Pulmonary artery endothelial cell (primary cell): ENCODE measurements around the gene HEMGN. TPM values are rescaled to one million over a fixed set of nuclear protein-coding genes. Genes with fewer than 3 reads are reported as not detected.
"Not testable (repeated sequence)": the region's sequence is repeated elsewhere in the genome, so short reads cannot be mapped to it uniquely, and the experiment has no call there.

Experiments used
- DNase-seq: peaks from one replicate; pipeline ENCODE4 v3.0.0-alpha.2; 2011; ENCODE audit warnings: low read depth, low spot score
- total RNA-seq: library from RNA; depleted of rRNA; stranded (reverse); fragments of >200 nt; gene quantifications from 2 replicates; pipeline ENCODE4 v1.2.3, GENCODE V29; 2014

HEMGN gene, protein sequence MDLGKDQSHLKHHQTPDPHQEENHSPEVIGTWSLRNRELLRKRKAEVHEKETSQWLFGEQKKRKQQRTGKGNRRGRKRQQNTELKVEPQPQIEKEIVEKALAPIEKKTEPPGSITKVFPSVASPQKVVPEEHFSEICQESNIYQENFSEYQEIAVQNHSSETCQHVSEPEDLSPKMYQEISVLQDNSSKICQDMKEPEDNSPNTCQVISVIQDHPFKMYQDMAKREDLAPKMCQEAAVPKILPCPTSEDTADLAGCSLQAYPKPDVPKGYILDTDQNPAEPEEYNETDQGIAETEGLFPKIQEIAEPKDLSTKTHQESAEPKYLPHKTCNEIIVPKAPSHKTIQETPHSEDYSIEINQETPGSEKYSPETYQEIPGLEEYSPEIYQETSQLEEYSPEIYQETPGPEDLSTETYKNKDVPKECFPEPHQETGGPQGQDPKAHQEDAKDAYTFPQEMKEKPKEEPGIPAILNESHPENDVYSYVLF
- total RNA-seq: not detected in 2 replicates

- no peak for DNase-seq
Measured at GRCh38 chr9:97938081-97938644, at the start of gene HEMGN. Gene HEMGN (minus strand): TSS chr9:97938172. CDS start chr9:97938136, 36 bp downstream.

- no peak for DNase-seq
Measured at GRCh38 chr9:97987487-97987886, 49.5 kb upstream of the HEMGN start.

DNA sequence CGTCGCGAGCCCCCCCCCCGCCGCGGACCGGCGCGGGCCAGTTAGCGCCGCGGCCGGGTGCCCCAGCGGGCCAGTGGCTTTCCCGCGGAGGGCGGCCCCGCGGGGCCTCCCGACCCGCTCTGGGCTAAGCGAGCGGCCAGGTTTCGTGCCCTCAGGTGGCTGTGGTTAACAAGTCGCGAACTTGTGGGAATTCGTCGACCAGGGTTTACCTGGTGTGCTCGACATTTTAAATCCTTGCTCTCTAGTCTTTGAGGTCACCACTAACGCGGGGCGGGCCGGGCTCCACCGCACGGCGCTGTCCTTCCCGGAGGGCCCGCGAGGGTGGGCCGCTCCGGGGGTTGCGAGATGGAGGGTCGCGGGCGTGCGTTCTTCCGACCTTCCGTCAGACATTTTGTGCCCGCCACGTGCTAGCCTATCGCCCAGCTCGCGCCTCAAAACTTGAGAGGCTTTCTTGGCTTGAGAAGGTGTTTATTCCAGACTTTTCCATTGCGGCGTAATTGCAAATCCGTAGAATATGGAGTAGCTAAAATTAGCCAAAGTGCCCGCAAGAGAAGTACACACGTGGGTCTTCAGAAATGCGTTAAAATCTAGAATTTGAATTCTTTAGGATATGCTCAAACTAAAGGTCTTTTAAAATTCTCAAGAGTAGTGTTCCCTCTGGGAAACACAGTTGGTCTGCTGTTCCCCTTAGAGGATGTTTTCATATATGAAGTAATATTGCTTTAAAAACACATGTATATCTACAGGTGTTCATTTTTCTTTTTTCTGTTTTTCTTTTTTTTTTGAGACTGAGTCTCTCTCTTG lies 47.3 kb upstream of the HEMGN start:
- no peak for DNase-seq

GRCh38 chr9:97984188-97985057 lies 46.5 kb upstream of the HEMGN start:
- DNase-seq: peak; percentile 24

DNA sequence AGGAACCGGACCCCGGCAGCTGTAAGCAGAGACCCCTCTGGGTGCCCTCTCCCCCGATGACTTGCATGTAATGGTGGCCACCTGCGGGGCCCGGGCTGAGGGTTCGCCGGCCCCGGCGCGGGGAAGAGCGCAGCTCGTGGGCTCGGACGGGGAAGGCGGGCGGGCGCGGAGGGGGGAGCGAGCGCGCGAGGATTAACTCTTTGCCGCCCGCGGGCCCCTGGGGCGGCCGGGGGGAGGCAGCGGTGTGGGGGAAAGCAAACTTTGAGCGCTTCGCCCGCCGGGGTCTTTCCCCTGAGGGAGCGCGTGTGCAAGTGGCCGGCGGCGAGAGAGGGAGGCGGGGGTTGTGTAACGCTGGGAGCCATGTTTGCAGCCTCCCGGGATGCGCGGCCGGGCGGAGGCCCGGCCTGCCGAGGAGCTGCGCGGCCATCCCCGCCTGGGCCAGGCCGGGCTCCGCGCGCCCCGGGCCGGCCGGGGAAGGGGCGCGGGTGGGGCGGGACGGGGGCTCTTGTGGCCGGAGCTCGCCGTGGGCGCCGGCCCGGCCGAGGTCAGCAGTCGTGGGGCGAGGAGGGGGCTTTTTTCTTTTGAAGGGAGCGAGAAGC lies 45.7 kb upstream of the HEMGN start:
- no peak for DNase-seq

- peak; percentile 56 for DNase-seq
Measured at GRCh38 chr9:97982683-97983588, 45.0 kb upstream of the HEMGN start, which contains the start of gene ANP32B. Gene ANP32B (plus strand): TSS chr9:97983341. CDS start chr9:97983556, 215 bp downstream.

DNA sequence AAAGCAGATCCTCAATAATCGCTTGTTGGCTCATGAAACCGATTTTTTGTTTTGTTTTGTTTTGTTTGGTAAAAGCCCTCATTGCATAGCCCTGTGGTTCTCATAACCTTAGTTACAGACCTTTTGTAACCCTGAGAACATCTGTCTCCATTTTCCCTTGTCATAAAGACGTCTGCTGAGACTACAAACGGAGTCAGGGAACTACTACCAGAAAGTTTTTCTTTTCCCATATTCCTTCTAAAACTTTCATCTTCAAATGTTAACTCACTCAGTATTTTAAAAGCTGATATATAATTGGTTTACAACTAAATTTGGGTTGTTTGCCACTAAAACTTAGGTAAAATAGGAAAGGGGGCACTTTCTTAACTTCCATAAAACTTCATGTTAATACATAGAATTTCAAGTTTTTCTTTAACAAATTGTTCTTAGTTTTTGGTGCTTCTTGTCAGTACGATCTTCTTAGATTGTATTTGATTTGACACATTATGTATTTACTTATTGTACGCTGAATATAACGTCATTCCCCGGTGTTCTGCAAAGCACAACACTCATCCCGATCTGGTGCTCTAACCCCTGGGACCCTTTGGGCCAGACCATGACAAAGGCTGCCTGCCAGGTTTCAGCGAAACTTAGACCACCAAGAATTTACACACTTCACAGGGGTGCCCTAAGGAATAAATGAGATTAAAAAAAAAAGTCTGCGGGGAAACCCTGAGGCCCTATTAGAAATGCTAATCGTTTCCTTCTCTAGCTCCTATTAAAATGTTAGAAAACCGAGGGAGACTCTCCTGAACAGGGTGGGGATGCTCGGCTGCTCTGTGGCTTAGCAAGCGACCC lies 44.1 kb upstream of the HEMGN start:
- no peak for DNase-seq

DNA sequence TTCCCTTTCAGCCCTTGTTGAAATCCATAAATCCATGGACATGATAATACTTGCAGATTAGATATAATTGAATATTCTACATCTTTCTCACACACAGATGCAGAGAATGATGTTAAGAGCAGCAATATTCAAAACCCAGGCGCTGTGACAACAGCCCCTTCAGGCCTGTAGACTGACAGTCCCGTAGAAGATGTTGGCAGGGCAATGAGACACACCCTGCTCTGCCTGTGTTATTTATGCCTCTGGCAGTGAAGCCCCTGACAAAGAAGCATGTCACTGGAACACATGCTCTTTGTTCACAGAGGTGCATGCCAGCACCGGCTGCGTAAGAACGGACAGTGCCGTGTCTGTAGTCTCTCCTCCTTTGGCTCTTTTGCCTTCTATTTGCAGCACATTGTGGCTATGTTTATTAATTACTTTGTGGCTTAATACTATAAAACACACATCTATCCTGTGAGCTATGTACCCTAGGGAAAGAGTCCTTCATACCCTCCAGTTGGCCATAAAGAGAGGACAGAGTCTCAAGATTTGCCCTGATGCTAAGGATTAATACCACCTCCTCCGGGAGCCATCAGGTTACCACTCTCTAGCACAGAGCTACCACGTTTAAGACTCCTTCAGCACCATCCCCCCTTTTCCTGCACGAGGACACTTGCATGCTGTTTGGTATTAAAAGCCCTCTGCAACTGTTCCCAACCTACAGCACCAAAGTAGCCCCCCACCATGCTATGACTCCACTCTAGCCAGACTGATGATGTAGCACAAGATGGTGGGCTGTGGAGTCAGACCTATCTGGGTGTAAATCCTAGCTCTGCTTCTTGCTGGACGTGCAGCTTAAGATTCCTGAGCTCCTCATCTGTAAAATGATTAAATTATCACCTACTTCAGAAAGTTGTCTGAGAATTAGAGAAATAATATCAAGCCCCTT lies 43.2 kb upstream of the HEMGN start:
- DNase-seq: no peak

DNA sequence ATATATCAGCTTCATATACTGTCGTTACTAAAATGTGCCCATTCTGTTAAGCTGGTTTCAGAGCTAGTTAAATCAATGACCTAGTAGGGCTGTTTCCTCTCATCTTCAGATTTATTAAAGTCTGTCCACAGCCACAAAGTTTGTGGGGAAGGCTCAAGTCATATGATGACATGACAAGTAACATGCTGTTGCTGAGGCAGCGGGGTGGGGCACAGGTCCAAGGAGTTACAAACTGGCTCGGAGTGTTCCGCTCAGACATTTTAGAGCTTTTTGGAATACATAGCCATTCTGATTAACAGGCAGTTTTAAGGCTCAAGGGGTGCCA lies 42.5 kb upstream of the HEMGN start:
- no peak for DNase-seq

DNA sequence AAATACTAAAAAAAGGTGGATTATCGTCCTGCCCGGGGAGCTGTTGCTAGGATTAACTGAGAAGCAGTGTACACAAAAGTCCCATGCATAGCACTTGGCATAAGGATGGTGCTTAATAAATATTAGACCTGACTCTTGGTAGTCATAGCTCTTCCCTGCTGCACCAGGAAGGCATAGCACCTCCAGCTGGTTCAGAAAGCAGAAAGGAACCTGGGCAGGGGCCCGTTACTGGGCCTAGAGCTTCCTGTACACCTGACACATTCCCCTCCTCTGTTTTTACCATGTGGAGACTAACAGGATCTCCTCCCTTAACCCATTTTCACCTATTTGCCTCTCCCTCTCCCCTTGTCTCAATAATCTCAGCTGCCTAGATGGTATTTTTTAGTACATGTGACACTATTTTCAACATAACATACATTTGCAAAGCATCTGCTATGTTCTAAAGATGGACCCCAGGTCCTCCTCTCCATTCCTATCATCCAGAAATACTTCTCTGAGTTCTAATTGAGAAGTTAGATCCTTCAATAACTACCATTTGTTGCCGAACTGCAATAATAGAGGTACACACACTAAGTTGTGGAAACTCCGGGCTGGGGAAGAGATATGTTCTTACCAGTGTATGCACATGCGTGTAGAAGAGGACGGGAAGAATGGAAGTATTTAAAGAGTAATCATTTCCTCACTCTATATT lies 42.0 kb upstream of the HEMGN start:
- DNase-seq: no peak

DNA sequence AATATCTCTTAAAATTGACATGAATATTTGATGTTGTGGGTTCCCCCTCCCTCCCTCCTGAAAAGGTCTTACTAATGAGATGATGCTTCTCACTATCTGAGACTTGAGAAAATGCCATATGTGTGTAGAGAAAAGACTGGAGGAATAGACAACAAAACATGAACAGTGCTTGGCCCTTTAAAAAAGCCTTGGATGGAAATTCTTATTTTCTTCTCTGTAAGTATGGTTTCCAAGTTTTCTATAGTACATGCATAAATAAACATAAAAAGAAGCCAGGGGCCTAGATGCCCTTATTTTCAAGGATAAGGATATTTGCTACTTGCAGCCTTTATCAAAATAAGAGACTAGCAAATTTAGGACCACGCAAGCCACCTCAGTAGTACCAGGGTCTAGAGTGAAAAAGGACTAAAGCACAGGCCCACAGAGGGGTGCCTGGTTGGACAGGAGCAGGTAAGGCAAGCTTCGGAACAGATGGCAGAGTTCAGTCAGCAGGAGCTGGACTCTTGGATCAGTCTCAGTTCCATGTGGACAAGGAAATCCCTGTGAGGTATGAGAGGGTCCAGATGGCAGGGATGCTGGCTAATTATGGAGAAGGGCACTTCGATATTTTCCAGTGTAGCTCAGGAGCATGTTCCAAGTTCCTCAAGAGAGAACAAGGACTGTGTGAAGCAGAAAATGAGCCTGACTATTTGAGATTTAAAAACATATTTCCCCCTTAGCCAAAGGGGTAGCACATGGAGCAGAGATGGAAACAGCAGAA lies 40.6 kb upstream of the HEMGN start:
- DNase-seq: no peak

GRCh38 chr9:97976633-97977032 lies 38.7 kb upstream of the HEMGN start:
- not testable (repeated sequence) for DNase-seq

GRCh38 chr9:97975376-97975775 lies 37.4 kb upstream of the HEMGN start:
- DNase-seq: no peak

GRCh38 chr9:97972753-97973152 lies 34.8 kb upstream of the HEMGN start:
- DNase-seq: no peak

DNA sequence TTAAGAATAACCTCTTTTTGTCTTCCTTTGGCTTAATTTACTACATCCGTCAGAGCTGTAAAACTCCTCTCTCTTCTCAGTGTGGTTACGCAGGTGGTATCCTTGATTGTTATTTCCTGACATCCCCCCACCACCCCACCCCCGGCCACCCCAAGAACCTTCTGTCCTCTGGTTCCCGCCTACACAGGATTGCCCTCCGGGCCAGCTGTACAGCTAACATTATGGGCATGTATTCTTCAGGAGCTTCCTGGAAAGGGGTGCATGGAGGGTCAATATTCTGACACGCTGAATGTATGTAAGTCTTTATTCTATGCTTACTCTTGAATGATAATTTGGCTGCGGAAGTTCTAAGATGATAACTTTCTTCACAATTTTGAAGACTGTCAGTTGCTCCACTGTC lies 32.2 kb upstream of the HEMGN start:
- DNase-seq: no peak

DNA sequence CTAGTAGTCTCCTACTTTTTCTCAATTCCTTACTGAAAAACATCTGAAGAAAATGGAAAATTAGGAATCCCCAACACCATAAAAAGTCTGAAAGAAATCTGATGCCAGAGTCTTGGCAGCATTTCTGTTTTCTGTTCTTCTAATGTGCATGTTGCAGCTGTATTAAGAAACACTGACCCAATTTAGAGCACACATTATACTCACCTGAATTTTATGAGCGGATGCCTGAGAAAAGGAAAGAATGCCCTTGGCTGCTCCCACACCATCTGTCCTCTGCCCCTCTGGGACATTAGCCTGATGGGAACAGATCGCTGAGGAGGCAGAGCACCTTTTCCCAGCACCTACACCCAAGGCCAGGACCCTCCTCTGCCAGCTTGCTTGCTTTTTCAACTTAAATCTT lies 31.0 kb upstream of the HEMGN start:
- DNase-seq: no peak
